ENCODE results near the gene ZFAND3. TPM values are rescaled to one million over a fixed set of nuclear protein-coding genes. Genes with fewer than 3 reads are reported as not detected.

The ZFAND3 gene
- total RNA-seq, 1 experiment from 2014 or later: 47.2 TPM

DNA sequence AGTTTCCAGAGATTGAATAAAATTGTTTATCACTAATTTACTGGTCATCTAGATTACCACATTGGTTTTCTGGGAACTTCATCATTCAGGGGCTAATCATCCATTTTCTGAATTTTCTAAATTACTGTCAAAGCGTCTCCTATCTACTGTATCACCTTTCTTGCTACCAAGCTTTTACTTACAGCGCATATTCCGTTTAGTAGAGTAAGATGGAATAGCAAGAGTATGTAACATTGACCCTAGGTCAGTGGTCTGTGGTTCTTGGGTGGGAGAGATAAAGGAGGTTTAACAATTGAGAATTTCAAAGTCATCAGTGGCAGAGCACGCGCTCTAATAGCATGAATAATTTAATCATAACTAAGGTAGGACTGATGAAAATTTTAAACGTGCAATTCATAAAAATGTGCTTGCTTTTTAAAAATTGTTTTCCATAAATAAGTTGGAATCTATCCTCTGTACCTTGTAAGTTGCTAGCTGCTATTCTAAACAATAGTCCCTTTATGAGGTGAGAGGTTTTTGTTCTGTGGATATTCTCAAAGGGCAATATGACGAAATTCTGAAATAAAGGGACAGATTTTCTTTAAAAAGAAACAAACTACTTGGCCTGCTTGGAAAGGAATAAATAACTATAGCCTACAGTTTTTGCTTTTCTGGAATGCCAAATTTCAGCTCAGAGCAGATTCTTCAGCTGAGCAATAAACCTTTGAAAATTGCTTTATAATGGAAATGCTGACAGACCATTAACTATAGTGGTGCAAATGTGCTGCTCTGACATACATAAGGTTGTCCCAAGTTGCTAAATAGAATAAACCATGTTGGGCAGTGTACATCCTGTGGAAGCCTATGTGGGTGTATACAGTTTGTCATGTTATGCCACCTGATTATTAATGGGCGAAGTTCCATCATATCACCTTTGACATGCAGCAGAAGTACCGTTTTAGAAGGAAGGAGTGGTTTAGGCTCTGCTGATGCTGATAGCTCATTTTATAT, 84.1 kb downstream of the ZFAND3 start (continued):
- TF ChIP-seq RAD21 (IDR thresholded peaks at IDR 0.05; ENCODE audit: low read depth) (no peak), CBX3 (IDR thresholded peaks at IDR 0.05; ENCODE audit: low read depth) (no peak)

DNA sequence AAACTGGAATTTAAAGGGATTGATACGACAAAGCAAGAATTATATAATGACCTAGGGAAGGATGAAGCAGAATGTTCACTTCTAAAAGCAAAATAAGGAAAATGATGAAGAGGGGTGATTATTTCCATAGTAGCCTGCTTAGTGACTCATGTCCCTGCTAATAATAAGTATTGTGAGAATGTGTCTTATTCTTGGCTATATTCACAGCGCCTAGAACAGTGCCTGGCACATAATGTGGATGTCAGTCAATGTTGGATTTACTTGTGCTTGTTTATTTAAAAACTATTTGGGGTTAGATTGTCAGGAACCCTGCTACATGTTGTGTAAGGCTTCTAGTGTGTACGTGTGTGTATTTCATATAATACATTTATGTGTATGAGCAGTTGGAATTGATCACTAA, 85.1 kb downstream of the ZFAND3 start:
- Histone ChIP-seq H3K9me3 (ENCODE audit: control insufficient read depth in 1 of 2, insufficient read depth in 1 of 2, low read depth in 1 of 2, low read length in 2 of 2) (no peaks in the 10 kb centered on the region), H4K20me1 (ENCODE audit: insufficient read depth) (no peaks in the 10 kb centered on the region; the same call in 1 of the 2 replicates), H3K9me2 (ENCODE audit: insufficient read depth) (no peaks in the 10 kb centered on the region), H3K4me2 (ENCODE audit: low read length) (no peak overlapping the region), H3K9ac (ENCODE audit: low read length) (no peak overlapping the region), H3K27ac (ENCODE audit: low read depth, low read length) (no peak overlapping the region), H3K36me3 (ENCODE audit: control insufficient read depth in 1 of 2, insufficient read depth in 2 of 2, low read length in 2 of 2) (no peaks in the 10 kb centered on the region), H2AFZ (ENCODE audit: low read depth, low read length, poor library complexity, severe bottlenecking) (no peak overlapping the region), H3K4me3 (replicated peaks in 1 of 2; ENCODE audit: low read depth in 1 of 2, low read length in 2 of 2) (no peak overlapping the region), H3K4me1 (ENCODE audit: control insufficient read depth in 1 of 2, insufficient read depth in 2 of 2, low read length in 2 of 2) (no peaks in the 10 kb centered on the region), H3K79me2 (ENCODE audit: insufficient read depth, low read length) (peaks cover 82% of the 10 kb centered on the region), H3K27me3 (ENCODE audit: insufficient read depth, low read length) (no peaks in the 10 kb centered on the region)
- RAD21 ChIA-PET (ENCODE audit: low non-redundant PET in 1 of 2, low total read pairs in 2 of 2, uncharacterized antibody in 2 of 2, unreplicated experiment in 2 of 2): no interaction called here
- DNase-seq (ENCODE audit: low read depth, low spot score) (no peak), ATAC-seq (no peak)
- intact Hi-C loops (cut with micrococcal nuclease): no loop called here
- TF ChIP-seq, protein P1, sequence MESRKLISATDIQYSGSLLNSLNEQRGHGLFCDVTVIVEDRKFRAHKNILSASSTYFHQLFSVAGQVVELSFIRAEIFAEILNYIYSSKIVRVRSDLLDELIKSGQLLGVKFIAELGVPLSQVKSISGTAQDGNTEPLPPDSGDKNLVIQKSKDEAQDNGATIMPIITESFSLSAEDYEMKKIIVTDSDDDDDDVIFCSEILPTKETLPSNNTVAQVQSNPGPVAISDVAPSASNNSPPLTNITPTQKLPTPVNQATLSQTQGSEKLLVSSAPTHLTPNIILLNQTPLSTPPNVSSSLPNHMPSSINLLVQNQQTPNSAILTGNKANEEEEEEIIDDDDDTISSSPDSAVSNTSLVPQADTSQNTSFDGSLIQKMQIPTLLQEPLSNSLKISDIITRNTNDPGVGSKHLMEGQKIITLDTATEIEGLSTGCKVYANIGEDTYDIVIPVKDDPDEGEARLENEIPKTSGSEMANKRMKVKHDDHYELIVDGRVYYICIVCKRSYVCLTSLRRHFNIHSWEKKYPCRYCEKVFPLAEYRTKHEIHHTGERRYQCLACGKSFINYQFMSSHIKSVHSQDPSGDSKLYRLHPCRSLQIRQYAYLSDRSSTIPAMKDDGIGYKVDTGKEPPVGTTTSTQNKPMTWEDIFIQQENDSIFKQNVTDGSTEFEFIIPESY (IDR thresholded peaks at IDR 0.05; ENCODE audit: extremely low read depth, insufficient replicate concordance, low read length): no peak
- TF ChIP-seq, protein P2, sequence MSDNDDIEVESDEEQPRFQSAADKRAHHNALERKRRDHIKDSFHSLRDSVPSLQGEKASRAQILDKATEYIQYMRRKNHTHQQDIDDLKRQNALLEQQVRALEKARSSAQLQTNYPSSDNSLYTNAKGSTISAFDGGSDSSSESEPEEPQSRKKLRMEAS (IDR thresholded peaks at IDR 0.05): no peak
- CTCF ChIA-PET: no interaction called here
- POLR2A ChIA-PET: no interaction called here
- no TSS peak for BruUV-seq (replicated peaks)
